PC-9 (cell line): ENCODE measurements around the gene MTCL1.

Source experiments
- EZH2 ChIP-seq: fragments of 200-600 bp; sonication (generic); IDR thresholded peaks from 2 replicates; pipeline ENCODE4 v1.8.0; 2017; ENCODE audit warnings: antibody characterized with exemption, low read depth
- TF ChIP-seq, protein P1 (sequence below): fragments of 200-600 bp; sonication (generic); conservative IDR thresholded peaks from 2 replicates; pipeline ENCODE4 v1.6.1; 2017; ENCODE audit warnings: mixed run types, antibody characterized with exemption, mild to moderate bottlenecking, moderate library complexity

DNA sequence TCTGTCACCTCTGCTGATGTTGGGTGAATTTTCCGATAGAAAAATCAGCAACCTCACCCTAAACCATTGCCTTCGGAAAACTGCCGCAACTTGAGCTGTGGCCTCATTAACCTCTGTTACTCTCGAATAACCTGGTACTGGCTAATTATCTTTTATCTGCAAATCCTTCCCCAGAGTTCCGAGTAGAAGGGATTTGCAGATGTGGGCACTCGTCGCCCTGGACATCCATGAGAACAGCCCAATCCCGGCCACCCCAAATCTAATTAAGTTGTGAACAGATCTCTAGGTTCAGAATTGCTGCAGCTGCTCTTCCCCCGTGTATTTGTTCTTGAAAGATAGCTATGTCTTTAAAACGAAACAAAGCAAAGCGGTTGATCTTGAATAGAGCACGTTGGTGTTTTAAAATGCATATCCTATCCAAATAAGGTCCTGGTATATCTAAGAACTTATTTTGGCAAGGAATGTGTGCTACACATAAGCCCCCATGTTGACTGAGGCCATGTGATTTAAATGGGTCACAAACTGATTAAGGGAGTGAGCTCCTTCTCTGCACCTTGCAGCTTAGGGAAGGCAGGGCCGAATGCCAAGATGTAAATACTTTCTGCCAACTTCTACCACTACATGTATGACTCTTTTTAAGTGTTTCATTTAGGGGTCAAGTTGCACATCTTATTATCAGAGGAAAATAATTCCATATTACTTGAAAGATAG, 88.2 kb downstream of the MTCL1 start:
- TF ChIP-seq, protein P1, sequence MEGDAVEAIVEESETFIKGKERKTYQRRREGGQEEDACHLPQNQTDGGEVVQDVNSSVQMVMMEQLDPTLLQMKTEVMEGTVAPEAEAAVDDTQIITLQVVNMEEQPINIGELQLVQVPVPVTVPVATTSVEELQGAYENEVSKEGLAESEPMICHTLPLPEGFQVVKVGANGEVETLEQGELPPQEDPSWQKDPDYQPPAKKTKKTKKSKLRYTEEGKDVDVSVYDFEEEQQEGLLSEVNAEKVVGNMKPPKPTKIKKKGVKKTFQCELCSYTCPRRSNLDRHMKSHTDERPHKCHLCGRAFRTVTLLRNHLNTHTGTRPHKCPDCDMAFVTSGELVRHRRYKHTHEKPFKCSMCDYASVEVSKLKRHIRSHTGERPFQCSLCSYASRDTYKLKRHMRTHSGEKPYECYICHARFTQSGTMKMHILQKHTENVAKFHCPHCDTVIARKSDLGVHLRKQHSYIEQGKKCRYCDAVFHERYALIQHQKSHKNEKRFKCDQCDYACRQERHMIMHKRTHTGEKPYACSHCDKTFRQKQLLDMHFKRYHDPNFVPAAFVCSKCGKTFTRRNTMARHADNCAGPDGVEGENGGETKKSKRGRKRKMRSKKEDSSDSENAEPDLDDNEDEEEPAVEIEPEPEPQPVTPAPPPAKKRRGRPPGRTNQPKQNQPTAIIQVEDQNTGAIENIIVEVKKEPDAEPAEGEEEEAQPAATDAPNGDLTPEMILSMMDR, result no peak
- no peak for TF ChIP-seq EZH2
